GM19397 (cell line): ENCODE results near the gene C10orf62.

ENCODE experiments used
- ATAC-seq: cut with Tn5 transposase; IDR thresholded peaks from one replicate; pipeline ENCODE4 v1.9.1; 2021; ENCODE audit warnings: mild to moderate bottlenecking, moderate library complexity; ENCODE audit not compliant: unreplicated experiment

C10orf62 gene

DNA sequence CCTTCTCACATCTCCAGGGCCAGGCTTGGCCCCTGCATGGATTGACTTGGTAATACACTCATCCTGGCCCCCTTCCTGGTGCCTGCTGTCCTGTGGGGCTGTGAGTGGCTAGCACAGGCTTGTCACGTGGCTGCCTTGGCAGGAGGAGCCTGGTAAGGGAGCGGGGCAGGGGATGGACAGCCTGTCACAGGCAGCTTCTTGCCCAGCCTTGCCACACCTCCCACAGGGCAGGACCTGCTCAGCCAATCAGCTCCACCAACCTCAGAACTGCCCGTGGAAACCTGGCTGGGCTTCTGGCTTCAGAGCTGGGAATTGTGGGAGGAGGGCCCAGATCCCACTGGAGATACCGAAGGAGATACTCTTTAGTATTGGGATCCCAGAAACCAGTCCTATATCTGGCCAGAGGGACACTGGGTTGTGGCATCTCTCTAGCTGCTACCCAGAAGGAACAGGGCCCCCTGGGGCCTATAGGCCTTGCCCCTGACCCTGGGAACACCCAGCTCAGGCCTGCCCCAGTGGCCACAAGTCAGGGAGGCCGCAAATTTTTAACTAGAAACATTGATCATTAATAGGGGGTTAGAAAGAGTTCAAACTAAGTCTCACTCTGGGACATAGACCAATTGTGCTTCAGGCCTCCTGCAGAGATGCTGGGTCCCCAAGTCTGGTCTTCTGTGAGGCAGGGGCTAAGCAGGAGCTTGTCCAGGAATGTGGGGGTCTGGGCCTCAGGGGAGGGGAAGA, 5.3 kb upstream of the C10orf62 start, which contains the start of gene HOGA1:
HOGA1 (plus strand) TSS at position 330 of the 738 bp plus-strand sequence; CDS start at position 645, 315 bp downstream.
- no peak for ATAC-seq

DNA sequence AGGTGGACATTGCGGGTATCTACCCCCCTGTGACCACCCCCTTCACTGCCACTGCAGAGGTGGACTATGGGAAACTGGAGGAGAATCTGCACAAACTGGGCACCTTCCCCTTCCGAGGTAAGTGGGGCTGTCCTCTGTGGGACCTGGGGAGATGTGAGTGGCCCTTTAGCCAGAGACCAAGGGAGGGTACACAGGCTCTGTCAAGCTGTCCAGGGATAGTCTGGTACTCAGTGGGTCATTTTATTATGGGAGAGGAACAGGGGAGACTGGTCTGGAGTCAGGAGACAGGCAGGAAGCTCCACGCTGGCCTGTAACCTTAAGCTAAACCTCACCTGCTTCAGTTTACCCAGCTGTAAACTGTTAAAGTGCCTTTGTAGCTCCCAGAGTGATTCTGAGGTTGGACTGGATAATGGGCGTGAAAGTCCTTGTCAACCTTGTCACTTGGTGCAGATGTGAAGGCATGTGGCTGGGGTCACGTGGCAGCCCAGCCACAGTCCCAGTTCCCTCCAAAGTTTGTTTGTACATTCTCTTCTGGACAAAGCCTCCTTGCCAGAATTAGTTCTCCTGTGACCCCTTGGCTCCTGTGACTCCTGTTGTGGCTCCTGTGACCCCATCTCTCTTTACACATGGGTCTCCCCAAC, 4.6 kb upstream of the C10orf62 start:
- no peak for ATAC-seq

DNA sequence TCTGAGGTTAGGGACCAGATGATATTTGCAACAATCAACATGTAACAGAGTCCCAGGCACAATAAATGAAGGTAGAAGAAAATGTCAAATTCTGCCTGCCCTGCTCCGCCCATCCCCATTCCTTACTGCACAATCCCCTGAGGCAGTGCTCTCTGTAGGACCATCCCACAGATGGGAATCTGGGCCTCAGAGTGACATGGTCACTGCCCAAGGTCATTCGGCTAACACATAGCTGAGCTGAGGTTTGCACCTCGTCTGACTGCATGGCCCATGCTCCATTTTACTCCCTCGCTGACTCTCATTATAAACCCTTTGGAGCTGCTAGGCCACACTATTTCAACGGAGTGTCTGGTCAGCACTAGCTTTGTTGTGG, 4.1 kb upstream of the C10orf62 start:
- ATAC-seq, result no peak

DNA sequence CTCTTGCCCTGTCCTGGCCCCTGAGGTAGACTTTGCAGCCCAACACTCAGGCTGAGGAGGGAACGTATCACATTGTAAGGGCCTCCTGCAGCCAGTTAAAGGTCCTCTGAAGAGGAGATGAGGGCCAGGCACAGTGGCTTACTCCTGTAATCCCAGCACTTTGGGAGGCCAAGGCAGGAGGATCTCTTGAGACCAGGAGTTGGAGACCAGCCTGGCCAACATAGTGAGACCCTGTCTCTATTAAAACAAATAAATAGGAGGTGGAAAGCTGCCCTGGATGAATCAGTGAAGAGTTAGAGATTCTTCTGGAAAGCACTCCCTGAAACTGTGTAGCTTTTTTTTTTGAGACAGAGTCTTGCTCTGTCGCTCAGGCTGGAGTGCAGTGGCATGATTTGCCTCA, 2.3 kb upstream of the C10orf62 start:
- ATAC-seq, result no peak

DNA sequence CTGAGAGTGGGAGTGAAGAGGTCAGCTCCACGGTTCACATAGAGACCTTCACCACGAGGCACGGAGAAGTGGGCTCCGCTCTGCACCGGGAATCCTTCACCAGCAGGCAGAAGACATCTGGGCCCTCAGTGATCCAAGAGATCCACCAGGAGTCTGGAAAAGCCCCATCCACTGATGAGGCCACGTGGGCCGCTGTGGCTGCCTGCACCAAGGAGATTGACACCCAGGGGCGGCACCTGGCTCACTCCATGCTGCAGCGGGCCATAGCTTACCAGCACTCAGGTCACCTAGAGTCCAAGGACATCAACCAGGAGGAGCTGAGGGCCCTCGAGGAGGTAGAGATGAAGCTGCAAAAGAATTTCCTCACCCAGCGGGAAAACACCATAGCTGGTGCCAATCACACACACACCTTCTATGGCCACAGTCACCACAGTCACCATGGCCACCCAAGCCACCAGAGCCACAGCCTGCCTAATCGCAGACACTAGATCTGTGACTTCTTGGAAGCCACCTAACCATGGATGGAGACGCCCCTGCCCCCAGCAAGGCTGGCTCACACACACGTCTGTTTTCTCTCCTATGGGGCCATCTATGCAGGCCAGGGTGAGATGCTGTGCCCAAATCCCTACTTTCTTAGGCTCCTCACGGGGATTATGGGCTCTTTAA, 694 bp downstream of the C10orf62 start:
- ATAC-seq, result no peak

DNA sequence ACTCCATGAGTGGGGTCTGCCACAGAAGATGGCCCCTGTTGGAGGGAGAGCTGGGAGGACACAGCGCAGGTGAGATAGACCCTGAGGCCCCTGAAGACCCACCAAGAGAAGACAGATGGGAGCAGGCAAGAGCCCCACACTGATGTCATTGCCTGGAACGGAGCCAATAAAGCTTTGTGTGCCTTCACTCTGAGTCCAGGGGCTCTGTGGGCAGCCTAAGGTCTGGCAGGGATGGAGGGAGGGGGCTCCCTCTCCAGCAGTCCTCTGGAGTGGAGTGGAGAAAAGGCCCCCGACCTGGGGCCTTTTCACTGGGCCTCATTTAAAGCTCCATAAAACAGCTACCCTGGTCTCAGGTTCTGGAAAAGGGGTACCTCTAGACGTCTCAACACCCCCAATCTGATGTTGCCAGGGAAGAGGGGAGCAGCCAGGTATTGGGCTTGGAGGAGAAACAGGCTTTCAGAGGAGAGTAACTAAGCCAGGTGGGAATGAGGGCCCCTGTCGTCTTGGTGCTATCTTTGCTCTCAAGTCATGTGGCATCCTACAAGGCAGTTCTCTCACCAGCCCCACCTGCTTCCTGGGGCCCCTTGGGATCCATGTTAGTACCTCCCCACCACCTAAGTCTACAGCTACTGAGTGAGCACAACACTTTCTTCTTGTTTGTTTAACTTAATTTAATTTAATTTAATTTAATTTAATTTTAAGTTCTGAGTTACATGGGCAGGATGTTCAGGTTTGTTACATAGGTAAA, 1.4 kb downstream of the C10orf62 start:
- ATAC-seq, result no peak

DNA sequence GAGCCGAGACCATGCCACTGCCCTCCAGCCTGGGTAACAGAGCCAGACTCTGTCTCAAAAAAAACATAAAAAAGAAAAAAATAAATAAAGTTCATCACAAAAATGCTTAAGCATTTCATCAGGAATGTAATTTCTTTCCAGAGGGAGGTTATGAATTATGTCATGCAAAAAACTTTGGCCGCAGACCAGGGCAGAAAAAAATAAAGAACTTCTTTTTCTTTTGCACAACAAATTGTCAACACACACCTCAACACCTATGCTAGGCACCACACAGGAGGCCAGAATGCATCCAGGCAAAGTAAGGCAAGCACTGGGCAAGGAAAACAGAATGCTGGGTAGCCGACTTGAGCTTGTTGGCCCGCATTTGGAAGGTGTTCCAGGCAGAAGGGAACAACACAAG, 3.9 kb downstream of the C10orf62 start:
- no peak for ATAC-seq

DNA sequence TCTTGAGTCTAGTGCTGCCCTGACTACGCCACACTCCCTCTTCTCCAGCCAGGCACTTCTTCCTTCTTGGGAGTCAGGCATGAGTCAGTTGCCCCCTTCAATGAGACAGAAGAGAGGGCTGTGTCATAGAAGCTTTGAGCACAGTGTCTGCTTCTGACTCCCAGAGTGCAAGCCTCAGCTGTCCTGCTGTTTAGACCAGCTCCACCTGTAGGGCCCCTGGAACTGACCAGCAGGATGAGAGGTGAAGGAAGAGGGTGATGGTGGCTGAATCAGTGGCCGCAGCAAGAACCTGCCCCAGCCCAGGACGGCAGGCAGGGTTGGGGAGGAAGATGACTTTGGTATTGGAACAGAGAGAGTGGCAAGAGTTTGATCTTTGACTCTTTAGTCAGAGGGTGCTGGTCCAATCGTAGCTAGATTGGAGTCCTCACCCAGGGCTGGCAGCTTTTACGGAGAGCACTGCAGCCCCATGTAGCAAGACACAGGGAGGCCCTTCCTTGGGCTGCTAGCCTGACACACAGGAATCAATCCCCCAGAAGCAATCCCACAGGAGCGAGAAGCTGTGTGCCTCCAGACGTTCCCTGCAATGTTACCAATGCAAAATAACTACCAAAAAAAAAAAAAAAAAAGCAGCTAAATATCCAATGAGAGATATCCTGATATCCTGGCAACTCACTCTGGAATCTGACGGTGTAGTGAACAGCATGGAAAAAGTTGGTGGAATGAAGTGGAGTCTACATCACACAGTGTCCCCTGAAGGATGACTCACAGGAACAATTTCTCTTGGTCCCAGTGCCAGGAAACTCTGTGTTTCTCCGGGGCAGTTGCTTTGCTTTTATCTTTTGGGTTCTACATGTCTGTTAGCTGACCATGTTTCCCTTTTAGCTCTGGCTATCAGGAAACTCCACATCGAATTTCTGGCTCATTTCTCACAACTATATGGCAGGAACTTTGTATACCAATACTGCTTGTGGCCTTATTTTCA, 6.9 kb downstream of the C10orf62 start:
- no peak for ATAC-seq

DNA sequence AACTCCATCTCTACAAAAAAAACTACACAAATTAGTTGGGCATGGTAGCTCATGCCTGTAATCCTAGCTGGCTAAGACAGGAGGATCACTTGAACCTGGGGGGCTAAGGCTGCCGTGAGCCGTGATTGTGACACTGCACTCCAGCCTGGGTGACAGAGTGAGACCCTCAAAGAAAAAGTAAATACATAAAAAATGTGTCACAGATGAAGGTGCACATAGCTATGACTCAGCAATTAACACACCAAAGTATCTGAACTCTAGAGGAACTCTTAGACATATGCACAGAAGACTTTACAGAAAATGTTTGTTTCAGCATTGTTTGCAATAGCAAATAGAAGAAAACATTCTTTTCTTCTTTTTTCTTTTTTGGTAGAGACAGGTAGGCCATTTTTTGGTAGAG, 8.3 kb downstream of the C10orf62 start:
- no peak for ATAC-seq

DNA sequence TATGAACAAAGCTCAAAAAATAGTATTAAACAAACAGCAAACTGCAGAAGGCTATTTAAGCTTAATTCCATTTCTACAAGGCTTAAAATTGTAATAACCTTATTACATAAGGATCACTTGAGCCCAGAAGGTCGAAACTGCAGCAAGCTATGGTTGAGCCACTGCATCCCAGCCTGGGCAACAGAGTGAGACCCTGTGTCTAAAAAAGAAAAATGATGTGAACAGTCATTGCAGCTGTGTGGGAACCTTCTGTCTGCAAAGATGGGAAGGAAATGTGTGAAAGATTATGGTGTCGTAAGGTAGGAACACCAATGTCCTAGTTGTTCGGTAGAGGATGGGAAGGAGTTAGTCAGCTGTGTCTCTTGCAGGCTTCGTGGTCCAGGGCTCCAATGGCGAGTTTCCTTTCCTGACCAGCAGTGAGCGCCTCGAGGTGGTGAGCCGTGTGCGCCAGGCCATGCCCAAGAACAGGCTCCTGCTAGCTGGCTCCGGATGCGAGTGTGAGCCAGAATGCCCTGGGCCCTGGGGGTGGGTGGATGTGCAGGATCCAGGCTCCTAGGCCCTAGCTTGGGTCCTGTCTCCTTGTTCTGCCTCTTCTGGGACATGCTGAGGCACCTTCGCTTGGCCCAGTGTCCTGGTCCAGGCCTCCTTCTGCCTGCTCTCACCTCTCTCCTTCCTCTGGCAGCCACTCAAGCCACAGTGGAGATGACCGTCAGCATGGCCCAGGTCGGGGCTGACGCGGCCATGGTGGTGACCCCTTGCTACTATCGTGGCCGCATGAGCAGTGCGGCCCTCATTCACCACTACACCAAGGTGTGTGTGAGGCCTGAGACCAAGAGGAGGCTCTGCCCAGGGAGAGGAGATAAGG, 9.1 kb downstream of the C10orf62 start:
- ATAC-seq, result no peak

DNA sequence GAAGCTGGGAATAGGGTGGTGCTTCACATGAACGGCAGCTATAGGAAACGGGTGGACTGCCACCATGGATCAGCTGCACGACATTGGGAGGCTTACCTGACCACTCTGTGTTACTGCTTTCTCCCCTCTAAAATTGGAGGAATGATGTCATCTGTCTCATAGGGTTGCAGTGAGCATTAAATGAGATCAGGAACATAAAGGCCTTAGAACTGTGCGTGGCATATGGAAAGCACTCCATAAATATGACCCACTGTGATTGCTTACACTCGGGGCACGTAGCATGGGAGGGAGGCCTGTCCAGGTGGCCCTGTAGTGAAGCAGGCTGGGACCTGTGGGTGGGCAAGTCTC, 9.7 kb downstream of the C10orf62 start:
- no peak for ATAC-seq

DNA sequence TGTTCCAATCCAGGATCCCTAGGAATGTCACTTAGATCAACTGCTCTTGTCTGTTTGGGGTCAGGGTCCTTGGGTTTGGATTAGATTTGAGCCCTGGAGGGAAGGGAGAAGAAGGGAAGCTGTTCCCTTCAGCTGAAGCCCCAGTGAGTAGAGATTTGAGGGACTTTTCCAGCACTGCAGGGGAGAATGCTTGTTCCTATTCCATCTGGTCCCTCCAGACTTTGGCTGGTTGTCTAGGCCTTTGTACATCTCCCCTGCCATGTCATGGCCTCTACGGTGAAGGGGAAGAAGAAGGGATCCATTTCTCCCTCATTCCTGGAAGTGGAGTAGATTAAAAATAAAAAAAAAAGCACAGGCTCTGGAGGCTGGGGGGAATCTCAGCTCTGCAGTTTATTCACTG, 11.1 kb downstream of the C10orf62 start:
- no peak for ATAC-seq

DNA sequence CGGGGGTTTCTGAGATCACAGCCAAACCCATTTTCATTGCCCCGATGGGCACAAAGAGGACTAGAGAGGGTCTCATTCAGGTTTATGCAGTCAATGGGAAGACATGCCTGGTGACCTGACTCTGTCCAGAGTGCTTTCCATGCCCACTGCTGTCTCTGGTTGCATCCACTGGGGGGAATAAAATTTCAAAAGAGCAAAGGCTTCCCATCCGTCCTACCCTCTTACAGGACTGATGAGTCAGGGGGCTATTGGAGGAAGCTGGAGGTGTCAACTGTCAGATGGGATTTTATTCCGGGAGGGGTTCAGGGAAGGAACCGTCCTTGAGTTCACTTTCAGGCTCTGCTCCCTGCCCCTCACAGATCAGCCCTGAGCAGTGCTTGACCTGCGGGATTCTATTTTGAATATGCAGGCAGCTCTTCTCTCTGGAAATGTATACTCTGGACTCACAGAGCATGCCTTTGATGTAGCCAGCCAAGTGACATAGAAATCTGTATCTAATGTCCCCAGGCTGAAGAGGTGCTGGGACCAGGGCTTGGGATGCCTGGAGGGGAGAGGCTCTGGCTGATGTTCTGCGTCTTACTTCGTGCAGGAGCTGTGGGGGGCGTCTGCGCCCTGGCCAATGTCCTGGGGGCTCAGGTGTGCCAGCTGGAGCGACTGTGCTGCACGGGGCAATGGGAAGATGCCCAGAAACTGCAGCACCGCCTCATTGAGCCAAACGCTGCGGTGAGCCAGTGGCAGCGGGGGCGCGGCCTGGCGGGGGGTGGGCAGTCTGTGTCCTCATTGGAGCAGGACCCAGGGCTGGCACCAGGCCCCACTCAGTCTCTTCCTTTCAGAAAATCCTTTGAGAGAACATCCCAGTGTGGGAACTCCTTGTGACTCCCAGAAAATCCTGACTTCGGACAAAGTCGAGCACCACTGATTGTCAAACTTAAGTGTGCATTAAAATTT, 12.0 kb downstream of the C10orf62 start:
- ATAC-seq, result no peak

DNA sequence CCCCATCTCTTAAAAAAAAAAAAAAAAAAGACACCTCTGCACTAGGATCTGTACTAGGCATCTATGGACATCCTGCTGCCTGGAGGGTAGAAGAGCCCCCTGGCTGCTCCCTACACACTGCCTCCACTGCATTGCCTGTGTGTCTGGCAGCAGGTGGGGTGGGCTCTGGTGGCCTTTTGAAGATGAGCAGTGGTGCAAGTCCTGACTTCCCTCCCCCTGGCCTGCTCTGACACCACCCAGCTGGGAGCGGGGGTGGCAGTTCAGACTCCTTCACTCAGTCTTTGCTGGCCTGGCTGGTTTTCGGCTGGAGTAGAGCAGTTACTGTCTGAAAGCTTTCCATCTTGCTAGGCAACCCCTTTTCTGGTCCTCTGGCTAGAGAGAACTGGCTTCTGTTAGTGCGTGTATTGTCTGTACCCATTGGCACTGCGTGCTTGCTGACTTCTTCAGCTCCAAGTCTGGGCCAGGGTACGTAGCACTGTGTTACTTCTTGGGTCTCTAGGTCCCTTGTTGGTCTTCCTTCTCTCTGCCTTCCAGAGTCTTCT, 17.6 kb downstream of the C10orf62 start:
- ATAC-seq, result no peak

DNA sequence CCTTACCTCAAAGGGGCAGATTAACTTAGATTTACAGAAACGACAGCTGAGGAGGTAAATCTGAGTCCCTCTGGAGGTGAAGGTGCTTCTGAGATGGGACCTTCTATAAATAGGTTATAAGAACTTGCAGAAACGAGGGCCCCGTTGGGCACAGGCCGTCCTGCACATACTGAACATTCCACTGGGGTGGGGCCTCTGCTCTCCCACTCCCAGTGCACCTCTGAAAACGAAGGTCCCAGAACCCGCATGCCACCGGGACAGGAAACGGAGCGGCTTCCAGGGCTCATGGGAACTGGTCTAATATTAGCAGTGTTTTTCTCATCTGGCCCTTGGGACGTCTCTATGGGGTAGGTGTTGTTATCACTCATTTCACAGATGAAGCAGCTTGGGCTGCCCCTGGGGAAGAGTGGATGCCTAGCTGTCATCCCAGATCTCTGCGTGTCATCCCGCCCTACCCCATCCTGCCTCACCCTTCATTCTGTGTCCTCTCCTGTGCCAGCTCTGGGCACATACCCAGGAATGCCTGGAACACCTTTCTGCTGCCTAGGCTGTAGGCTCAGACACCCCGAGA, 19.6 kb downstream of the C10orf62 start:
- ATAC-seq, result no peak

DNA sequence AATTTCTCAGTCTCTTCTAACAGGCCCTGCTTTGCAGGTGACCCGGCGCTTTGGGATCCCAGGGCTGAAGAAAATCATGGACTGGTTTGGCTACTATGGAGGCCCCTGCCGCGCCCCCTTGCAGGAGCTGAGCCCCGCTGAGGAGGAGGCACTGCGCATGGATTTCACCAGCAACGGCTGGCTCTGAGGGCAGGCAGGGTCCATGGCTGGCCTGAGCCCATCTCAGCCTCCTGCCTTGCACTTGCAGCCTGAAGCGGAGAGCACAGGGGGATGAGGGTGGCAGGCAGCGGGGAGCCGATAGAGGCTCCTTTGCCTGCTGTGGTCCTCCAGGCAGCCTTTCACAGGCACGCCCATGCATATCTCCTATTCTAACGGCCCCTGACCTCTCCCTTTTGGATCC, 22.0 kb downstream of the C10orf62 start:
- no peak for ATAC-seq

DNA sequence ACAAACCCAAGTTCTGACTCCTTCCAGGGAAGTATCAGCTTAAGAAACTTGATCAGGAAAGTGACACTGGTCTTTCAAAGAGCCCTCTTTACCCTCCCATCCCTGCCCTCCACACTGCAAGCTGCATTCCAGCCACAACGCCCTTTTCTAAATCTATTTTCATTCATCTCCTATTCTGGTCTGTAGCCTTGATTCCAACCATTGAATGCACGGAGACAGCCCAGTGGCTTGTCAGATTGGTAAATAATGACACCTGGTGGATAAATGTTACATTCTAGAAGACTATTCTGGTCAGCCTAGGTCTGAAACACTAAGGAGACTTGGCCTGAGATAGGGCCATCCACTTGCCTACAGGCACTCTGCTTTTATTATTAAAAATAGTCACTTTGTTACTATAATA, 22.9 kb downstream of the C10orf62 start:
- ATAC-seq, result no peak

DNA sequence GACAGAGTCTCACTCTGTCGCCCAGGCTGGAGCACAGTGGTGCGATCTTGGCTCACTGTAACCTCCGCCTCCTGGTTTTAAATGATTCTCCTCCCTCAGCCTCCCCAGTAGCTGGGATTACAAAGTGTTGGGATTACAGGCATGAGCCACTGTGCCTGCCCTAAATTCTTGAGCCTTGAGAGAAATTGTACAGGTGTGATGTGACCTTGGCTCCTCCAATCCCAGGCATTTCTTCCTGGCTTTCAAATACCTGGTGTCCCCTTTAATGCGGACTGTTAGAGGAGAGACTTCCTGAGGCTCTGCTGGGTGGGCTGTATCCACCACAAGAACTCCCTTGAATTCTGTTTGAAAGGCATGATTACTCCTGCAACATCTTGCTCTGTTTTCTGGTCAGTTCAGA, 28.8 kb downstream of the C10orf62 start:
- ATAC-seq, result no peak
